Stimulated activated CD8-positive, alpha-beta memory T cell treated with anti-CD3 and anti-CD28 coated beads, Interleukin-12 subunit alpha, Interleukin-12 subunit beta, amount 100 ng/mL, for 1 hour (primary cell): ENCODE measurements around the gene FASN.
A peak's percentile ranks its signal among the peaks of the same experiment; 100 is the strongest.
"Not testable (repeated sequence)": the region's sequence is repeated elsewhere in the genome, so short reads cannot be mapped to it uniquely, and the experiment has no call there.

ENCODE experiments used
- DNase-seq: peaks from one replicate; pipeline ENCODE4 v3.0.0-alpha.2; 2020; ENCODE audit warnings: low read depth

The FASN gene

DNA sequence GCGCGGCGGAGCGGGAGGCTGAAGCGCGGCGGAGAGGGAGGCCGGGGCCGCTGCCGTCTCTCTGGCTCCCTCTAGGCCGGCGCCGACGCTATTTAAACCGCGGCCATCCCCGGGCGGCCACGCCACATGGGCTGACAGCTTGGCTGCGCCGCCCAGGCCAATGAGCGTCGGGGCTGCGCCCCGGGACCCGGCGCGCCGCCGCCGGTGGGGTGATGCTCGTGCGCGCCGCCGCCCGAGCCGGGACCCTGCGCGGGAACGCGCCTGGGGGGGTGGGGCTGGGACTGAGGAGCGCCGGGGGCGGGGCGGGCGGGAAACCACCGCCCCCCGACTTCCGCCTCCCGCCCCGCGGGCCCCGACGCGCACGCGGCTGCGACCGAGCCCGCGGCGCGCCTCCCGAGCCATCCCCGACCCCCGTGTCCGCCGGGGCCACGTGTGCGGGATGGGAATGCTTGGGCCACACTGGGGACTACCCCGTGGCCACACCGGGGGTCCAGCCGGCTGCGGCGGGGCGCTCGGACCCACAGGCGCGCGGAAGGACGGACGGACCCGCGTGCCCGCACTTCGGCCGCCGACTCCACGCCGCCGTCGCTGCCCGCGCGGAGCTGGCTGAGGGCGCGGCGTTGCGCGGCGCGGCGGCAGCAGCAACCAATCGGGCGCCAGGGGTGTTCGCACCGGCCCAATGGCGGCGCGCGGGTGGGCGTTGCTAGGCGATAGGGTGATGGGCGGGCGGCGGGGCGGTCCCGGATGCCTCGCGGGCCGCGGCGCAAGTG, at the start of gene FASN:
Gene FASN (minus strand): TSS at position 68 of the 770 bp plus-strand sequence. CDS start 1,791 bp downstream, outside the sequence.
- DNase-seq = peak; percentile 80

GRCh38 chr17:82146663-82147654, 48.9 kb upstream of the FASN start:
- DNase-seq = no peak

GRCh38 chr17:82145550-82146155, 47.6 kb upstream of the FASN start:
- DNase-seq = no peak

DNA sequence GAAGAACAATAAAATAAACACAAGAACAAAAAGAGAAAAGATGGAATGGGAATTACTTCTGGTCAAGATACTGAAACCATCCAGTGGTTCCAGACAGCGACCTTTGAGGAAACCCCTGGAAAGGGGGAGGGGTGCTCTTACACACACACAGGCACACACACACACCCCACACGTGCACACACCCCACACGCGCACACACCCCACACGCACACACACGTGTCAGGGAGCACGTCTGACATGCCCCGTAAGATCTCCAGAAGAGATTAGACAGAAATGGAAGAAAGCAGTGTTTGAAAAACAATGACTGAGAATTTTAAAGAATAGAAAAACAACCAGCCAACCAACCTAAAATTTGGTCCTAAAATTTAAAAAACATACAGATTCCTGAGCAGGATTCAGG, 45.3 kb upstream of the FASN start:
- no peak for DNase-seq

DNA sequence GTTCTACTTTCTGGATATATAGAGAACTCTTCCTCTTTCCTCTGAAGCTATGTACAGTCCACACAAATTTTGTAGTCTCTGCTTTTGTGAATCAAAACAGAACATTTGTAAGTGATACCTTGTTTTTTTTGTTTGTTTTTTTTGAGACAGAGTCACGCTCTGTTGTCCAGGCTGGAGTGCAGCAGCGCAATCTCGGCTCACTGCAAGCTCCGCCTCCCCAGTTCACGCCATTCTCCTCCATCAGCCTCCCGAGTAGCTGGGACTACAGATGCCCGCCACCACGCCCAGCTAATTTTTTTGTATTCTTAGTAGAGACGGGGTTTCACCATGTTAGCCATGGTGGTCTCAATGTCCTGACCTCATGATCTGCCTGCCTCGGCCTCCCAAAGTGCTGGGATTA, 41.9 kb upstream of the FASN start:
- not testable (repeated sequence) for DNase-seq

DNA sequence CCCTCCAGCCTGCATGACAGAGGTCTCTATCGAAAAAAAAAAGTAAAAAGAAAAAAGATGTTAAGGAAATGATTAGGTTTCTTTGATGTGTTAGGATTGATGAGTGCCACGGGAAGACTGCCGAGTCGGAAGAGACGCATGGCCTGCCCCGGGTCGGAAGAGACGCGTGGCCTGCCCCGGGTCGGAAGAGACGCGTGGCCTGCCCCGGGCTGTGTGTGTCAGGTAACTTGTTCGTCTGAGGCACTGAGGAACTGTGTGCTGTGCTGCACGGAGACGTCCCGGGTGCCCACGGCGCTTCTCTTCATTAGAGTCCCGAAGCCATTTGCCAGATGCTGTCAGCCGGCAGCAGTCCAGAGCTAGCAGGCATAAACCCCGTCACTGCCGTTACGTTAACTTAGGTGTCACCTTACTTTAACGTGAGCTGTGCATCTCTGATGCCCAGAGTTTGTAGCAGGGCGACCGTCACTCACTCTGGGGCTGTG, 40.5 kb upstream of the FASN start:
- DNase-seq = no peak

DNA sequence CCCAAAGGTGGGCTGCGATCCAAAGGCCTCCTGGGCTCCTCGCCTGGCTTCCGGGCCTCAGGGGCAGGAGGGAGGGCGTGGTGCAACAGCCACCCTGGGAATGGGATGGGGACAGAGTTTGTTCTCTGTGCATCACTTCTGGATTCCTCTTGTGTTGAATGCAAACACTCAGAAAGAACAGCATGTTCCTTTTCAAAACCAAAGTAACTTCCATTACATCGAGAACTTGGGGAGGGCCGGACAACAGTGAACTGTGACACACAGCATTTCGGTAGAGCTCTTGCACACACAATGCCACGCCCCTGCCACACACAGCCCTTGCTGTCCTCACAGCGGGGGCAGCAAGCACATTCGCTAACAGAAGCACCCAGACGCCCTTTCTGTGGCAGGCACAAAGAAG, 36.1 kb upstream of the FASN start:
- DNase-seq = no peak

DNA sequence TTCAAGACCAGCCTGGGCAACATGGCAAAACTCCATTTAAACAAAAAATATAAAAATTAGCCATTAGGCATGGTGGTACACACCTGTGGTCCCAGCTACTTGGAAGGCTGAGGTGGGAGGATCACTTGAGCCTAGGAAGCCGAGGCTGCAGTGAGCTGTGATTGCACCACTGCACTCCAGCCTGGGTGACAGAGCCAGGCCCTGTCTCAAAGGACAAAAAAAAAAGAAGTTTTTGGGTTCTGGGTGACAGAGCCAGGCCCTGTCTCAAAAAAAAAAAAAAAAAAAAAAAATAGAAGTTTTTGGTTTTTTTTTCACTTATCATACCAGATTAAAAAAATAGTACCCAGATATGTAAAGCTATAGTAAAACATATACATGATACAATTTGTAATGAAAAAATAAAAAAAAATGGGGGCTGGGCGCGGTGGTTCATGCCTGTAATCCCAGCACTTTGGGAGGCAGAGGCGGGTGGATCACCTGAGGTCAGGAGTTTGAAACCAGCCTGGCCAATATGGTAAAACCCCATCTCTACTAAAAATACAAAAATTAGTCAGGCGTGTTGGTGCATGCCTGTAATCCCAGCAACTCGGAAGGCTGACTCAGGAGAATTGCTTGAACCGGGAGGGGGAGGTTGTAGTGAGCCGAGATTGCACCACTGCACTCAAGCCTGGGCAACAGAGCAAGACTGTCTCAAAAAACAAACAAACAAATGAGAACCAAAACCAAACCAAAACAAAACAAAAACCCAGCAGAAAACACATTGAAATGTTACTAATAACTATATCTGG, 35.3 kb upstream of the FASN start:
- DNase-seq = not testable (repeated sequence)

- DNase-seq = no peak
Observed at GRCh38 chr17:82129095-82129494, 31.1 kb upstream of the FASN start.

DNA sequence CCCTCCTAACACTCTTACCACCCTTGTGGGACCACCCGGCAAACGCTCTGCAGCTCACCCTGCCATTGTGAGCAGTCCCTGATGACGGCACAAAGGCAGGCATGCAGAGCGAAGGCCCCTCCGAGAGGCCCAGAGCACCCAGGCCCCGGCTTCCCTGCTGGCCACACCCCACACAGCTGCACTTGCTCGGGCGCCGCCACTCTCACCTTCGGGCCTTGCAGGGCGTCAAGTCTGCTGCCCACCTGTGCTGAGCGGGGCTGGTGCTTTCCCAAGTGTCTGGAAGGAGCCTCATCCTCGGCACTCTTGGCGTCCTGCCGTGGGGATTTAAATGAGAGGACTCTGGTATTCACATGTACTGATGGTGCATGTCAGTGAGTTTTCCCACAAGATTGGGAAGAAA, 30.3 kb upstream of the FASN start:
- DNase-seq = no peak

- no peak for DNase-seq
Observed at GRCh38 chr17:82127704-82128103, 29.7 kb upstream of the FASN start.

GRCh38 chr17:82127315-82127595, 29.2 kb upstream of the FASN start:
- DNase-seq = no peak

GRCh38 chr17:82126556-82127314, 28.7 kb upstream of the FASN start:
- DNase-seq = peak; percentile 61

DNA sequence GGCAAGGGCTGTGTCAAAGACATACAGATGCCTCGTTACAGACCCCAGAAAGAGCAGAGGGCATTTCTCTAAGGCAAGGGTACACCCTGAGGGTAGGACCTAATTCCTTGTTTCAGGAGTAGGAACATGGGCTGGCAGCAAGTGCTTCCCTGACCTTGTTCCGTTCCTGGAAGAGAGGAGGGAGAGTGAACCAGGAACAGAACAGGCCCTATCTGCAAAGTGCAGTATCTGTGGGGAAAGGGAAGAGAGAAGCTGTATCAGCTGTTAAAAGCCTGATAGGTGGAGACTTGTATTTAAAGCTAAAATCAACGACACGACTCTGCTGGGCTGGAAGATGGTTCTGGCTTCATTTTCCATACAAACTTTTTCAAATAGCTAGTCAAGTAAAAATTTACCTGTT, 26.1 kb upstream of the FASN start:
- no peak for DNase-seq

- no peak for DNase-seq
Observed at GRCh38 chr17:82121660-82122629, 23.9 kb upstream of the FASN start.

DNA sequence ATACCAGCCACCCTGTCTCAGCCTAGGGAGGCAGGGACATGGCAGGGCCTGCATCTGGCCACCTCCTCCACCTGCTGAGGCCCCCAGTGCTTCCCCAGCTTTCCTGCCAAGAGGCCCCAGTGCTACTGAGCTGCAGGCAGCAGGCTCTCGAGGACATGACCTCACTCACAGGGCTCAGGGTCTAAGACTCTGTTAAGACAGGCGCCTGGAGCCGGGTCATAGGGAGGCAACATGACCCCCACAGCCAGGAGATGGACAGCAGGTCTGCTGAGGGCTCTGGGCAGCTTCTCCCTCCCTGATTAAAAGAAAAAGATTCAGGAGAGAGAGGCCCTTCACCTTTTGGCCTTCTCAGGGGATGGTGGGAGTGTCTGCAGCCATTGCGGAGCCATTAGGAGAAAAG, 23.2 kb upstream of the FASN start:
- DNase-seq = no peak

- no peak for DNase-seq
Observed at GRCh38 chr17:82120148-82120547, 22.1 kb upstream of the FASN start.

DNA sequence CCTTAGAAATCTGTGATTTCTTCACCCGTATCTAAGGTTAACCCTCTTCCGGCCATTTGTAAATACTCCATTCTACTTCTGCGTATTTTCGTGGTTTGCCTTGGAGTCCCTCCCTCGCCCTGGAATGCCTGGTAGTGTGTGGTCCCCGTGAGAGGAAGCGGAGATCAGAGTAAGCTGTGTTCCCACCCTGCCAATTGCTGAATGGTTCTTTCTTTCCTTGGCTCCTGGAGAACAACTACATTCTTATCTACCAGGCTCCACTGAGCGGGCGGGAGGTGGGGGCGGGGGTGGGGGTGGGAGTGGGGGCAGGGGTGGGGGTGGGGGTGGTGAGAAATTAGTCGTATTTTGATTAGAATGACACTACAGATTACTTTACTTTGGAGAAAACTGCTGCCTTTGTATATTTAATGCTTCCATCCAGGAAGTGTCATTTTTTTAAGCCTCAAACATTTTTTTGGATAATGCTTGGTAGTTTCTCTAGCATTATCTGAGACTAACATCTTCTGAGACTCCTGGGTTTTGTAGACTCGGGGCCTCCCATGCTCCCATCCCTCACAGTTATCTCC, 20.9 kb upstream of the FASN start:
- no peak for DNase-seq

DNA sequence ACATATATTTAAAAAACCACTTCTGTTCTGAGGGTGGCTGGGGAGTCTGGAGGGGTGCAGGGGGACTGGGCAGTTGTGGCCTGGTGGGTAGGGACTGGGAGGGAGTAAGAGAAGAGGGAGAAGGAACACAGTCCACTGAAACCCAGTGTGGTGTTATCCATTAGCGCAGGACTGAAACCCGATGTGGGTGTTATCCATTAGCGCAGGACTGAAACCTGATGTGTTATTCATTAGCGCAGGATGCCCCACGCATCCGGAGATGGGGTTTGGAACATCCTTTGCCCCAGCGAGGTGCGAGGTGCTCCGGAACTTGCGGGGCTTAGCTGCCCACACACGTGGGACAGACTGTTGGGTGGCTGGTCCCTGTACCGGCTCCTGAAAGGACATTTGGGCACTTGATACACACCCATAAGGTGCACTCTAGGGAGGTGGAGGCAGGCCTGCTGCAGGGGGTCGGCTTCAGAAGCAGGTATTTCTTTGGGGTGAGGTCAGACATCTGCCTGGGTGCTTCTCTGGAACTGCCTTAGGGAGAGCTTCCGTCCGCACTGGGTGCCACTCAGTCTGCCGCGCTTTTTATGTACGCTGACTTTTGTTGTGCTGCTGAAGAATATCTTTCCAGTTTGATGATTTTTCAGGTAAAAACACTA, 20.3 kb upstream of the FASN start:
- DNase-seq = no peak
